Measurements from ENCODE around the gene CLEC18B.

The CLEC18B gene

DNA sequence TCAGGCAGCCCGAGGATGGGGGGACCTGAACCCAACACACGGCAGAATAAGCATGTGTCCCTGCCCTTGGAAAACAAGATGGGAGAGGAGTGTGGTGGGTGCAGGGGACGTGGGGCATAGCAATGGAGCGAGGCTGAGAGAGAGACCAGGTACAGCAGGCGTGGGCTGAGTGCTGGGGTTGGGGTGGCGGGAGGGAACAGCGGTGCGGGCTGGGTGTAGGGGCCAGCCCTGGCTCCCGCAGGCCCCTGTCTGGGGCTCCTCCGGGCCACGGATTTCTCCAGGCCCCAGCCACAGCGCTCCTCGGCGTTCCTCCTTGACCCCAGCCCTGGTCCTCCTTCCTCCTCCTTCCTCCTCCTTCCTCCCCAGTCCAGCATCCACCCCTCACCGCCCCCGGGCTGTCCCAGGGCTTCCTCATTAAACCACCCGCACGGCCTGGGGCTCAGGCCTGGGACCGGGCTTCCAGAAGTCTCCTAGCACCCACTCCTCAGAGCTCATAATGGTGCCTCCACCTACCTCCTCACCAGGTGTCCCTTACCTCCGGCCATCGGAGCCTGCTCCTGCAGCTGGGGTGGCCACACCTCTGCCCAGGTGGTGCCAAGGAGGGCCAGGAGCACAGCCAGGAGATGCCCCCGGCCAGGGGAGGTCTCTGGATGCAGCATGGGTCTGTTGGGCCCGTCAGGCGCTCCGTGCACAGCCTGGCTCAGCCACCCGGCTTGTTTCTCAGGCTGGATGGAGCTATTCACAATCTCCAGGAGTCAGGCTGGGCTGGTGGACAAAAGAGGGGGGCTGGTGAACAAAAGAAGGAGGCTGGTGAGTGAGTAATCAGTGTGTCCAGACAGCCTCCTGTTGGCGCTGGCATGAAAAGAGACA, at the start of gene CLEC18B:
CLEC18B (minus strand) TSS at position 867 of the 870 bp plus-strand sequence; CDS start at position 659, 208 bp downstream.
- peak; percentile 20 for DNase-seq (ENCODE audit: low spot score)

DNA sequence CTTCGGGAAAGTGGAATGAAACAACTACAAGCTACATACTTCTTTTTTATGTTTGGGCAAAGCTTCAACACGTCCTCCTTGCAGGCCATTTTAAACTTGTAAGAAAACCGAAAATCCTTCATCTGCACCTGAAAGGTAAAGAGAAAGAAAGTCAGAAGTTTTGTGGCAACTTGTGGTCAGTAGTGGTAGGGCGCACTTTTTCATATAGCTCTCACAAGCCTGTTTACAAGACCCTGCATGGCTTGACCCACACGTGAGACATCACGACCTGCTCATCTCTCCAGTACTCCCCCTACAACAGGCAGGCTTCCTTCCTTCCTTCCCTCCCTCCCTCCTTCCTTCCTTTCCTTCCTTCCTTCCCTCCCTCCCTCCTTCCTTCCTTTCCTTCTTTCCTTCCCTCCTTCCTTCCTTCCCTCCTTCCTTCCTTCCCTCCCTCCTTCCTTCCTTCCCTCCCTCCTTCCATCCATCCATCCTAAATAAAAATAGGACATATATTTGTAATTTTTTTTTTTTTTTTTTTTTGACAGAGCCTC, 48.7 kb upstream of the CLEC18B start:
- no peak for DNase-seq (ENCODE audit: low spot score)

GRCh38 chr16:74468807-74469525, 47.7 kb upstream of the CLEC18B start:
- no peak for DNase-seq (ENCODE audit: low spot score)

DNA sequence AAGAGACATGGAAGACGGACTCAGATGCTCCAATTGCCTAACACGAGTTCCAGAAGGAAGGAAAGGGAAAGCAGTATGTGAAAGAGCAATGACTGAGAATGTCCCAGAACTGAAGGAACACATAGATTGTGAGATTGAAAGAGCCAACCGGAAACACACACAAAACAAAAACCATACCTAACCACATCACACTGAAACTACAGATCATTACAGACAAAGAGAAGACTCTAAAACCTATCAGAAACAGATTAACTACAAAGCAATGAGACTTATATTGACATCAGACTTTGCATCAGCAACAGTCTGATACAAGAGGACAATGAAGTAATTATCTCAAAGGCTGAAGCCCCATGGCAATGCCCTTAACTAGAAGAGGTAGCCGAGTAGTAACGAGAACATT, 45.6 kb upstream of the CLEC18B start:
- DNase-seq (ENCODE audit: low spot score): no peak

DNA sequence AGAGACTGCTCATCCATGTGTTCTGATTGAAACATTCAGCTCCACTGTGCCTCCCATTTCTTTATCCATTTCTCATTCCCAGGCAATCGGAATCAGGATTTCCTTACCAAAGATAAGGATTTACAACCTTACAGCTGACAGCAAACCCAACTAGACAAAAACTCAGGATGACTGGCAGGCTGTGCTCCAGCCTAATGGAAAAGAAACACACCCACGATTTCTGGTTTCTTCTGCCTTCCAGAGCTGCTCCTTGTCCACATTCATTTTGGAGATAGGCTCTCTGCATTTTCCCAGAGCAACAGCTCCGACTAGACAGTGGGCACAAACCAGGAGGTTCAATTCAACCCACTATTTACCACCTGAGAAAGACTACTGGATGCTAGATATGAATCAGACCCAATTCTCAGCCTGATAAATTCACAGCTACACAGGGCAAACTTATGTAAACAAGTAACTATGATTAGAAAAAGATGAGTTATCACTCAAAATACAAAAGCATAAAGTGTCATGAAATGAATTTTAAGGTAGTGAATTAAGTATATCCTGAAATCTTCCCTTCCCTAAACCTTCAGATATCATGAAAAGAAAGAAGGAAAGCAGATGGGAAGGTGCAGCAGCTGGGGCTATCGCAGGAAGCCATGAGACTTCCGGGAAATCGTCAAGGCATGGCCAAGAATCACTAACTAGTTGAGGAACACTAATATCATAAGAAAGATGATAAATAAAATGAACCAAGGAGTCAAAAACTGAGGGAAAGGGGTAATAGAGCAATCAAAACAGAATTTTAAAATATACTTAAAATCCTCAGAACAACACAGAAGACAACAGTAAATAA, 44.8 kb upstream of the CLEC18B start:
- DNase-seq (ENCODE audit: low spot score): no peak

DNA sequence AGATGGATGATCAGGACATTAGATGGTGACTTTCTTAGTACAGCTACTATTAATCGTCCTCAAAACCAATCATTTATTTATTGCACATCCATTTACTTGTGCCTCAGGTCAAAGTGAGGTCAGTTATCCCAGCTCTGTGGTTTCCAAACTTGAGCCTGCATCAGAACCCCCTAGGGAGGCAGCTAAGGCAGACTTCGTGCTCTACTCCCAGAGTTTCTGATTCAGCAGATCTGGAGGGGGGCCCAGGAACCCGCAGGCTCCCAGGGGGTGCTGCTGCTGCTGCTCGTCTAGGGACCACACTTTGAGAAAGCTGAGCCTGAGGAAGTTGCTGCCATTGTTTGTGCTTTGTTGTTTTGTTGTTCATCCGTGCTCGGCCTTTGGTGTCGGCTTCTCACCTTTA, 44.0 kb upstream of the CLEC18B start:
- no peak for DNase-seq (ENCODE audit: low spot score)

DNA sequence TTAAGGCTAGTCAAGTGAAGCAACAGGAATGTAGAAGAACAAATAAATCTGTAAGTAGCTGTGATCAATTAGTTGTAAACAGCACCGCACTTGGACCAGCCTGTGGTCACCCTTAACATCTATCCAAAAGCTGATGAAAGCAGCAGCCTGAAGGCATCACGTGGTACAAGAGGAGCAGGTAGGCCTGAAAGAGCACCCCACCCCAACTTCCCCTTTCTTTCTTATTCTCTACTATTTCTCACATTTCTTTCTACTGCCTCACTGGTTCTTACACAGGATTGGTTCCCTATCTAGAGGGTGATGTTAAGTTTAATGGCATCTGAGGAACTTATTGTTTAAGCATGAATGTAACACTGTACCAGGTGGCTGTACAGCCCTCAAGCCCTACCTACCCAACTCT, 42.6 kb upstream of the CLEC18B start:
- no peak for DNase-seq (ENCODE audit: low spot score)

DNA sequence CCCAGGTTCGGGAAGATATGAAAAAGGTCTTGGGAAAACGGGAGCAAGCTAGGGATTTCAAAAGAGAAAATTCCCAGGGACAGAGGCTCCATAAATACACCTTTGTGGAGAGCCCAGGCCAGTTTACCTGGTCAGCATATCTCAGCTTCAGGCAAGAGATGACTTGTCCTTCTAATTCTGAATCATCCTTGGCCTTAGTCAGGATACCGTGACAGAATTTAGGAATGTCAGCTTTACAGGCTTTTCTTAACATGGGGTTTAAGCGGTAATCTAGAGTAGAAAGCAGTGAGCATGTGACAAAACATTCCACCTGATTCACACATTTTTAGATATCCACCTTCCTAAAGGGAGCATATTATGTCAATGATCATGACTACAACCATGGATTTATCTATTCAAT, 41.1 kb upstream of the CLEC18B start:
- no peak for DNase-seq (ENCODE audit: low spot score)

DNA sequence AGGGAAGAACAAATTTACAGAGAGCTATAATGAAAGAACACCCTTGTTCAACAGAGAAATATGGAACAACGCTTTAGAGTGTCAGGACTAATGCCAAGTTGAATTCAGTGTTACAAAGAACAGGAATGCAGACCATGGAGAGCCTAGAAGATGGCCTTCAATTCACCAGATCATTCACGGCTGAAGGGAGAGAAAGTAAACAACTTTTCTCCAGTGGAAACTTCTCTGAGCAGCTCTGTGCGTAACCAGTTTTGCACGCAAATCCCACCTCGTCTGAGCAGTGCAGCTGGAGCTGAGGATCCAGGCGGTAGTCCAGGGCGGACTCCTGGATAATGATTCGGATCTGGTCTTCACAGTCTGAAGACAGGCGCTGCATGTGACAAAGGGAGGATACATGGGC, 40.5 kb upstream of the CLEC18B start:
- peak; percentile 19 for DNase-seq (ENCODE audit: low spot score)

- no peak for DNase-seq (ENCODE audit: low spot score)
Observed at GRCh38 chr16:74460542-74460941, 39.3 kb upstream of the CLEC18B start.

DNA sequence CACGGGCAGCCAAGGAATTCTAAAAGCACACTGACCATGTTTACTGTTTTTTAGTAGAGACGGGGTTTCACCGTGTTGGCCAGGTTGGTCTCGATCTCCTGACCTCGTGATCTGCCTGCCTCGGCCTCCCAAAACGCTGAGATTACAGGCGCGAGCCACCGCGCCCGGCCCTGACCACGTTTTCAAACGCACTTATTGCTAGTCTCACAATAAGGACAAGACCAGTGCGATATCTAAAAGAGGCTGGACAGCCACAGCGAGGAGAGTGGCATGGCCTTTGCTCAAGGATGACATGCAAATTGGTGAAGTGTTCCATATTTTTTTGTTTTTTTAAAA, 35.0 kb upstream of the CLEC18B start:
- no peak for DNase-seq (ENCODE audit: low spot score)

DNA sequence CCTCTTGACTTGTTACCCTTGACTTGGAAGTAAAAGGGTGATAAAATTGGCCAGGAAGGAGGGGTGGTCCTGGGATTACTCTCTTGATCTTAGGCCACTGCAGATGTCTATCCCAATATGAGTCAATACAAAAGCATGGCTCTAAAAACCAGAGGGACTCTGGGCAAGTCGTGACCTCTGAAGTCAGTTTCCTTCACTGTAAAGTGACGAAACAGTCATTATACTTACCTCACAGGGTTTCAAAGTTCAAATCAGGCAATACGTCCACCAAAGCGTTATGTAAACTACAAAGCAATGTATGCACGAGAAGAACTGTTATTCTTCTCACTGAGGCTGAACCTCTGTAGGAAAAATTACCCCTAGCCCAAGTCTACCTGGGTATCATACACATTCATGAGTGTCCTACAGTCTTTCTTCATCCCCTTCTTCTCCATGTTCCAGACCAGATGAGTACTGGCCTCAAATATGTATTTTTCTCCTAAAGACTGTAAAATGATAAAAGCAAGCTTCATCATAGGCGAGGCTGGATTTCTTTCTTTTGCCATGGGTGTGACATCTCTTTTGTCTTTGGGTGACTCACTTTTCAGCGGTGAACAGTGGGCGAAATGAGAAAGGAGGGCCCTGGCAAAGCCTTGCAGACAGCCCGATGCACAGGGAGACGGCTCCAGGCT, 34.5 kb upstream of the CLEC18B start:
- no peak for DNase-seq (ENCODE audit: low spot score)

DNA sequence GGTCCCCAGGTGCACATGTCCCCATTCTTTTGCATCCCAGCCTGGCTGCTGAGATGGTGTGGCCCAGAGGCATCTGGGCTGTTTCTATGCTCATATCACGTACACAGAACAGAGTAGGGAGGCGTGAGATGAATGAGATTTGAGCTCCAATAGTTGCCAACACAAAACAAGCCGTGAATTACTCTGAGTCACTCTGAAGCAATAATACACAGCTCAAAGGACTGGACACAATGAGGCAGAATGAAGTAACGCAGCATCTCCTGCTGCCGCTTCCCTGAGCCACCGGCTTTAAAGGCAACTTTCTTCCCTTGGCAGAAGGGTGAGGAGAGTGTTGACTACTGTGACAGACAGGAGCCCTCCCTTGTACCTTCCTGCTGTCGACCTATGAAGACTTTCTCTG, 33.9 kb upstream of the CLEC18B start:
- DNase-seq (ENCODE audit: low spot score): no peak

- DNase-seq (ENCODE audit: low spot score): no peak
Observed at GRCh38 chr16:74451951-74452758, 30.9 kb upstream of the CLEC18B start.

DNA sequence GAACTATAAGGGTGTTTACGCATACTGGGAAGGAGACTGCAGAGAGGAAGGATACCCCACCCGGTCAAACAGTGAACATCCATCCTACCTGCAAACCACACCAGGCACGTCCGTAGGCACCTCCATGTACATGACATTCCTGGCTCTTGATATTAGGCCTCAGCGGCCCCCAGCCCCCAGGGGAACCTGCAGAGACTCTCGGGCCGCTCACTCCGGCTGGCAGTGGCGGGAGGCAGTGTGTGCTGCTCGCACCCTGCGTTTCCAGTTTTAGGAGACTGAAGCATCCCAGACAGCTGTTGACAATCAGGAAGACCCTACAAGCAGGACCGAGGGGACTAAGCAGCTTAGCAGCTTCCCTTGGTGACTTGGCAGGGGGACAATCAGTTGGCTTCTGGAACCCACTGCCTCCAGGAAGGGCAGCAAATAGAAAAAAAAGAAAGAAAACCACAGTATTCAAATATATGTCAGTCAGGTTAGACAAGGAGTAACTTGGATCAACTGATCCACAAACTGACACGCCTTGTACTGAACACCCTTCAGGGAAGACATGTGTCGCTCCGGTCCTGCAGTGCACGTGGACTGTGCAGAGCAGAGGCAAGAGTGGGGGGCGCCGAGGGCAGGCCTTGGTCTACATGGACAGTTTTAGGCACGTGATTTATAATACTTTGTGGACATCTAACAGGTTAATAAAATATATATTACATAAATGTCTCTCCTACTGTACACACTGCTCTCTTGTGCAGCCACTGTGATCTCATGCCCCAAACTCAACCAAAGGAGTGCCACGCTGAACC, 29.9 kb upstream of the CLEC18B start:
- DNase-seq (ENCODE audit: low spot score): no peak

- DNase-seq (ENCODE audit: low spot score): no peak
Observed at GRCh38 chr16:74450236-74450635, 29.0 kb upstream of the CLEC18B start.

- peak; percentile 17 for DNase-seq (ENCODE audit: low spot score)
Observed at GRCh38 chr16:74449470-74449869, 28.2 kb upstream of the CLEC18B start.

GRCh38 chr16:74448990-74449389, 27.7 kb upstream of the CLEC18B start:
- DNase-seq (ENCODE audit: low spot score): peak; percentile 56

DNA sequence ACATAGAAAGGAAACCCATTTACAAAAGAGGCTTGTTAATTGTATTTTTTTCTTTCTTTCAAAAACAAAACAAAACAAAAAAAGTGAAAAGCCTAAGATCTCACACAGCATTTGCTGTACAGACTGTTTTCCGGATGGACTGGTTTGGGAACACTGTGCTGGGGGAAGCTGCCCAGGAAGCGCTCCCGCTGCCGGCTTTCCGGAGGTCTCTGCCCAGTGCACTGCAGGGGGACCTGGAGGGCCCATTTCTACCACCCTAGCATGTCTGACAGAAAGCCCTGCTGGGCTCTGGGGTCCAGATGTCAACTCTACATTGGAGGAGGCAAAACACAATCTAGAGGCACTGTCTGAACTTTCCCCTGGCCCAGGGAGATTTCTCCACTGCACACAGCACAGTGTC, 26.3 kb upstream of the CLEC18B start:
- DNase-seq (ENCODE audit: low spot score): no peak

- DNase-seq (ENCODE audit: low spot score): no peak
Observed at GRCh38 chr16:74446866-74447265, 25.6 kb upstream of the CLEC18B start.
